HG02981 (cell line): ENCODE measurements around the gene PSD.

Experiments
- ATAC-seq: cut with Tn5 transposase; IDR thresholded peaks from one replicate; pipeline ENCODE4 v1.9.1; 2021; ENCODE audit warnings: mild to moderate bottlenecking, moderate library complexity; ENCODE audit not compliant: unreplicated experiment

Gene PSD

DNA sequence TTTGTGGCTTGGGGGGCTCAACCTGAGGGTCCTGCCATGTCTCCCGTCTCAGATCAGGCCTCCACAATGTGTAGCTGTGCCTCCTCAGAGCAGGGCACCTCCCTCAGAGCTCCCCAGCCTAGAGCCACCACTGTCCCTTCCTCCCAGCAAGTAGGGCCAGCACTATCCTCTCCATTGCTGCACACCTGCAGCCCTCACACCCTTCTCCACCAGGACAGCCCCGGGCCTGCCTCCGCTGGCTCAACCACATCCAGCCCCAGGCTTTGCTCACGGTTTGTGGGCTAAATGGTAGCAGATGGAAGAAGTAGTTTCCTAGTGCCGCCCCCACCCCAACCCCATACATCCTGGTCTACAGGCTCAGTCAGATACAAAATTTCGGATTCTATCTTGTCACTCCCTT lies 13.0 kb downstream of the PSD start:
- no peak for ATAC-seq

DNA sequence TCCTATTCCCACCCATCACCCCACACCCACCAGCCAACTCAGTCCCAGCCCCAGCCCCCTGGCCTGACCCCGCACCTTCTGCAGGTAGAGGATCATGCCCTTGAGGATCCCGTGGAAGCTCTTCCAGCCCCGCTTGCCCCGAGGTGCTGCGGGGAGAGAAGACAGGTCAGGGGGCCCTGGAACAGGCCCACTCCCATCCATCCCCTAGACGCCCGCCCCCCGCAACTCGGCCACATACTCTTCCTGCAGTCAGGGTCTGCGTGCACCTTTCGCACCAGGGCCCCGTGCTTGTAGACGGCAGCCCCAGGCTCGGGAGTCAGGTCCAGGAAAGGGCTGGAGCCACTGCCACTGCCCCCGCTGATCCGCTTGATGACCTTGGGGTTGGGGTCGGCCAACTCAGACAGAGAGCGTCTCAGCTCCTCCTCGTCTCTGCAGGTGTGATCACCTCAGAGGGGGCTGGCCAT lies 13.4 kb downstream of the PSD start:
- ATAC-seq: no peak

DNA sequence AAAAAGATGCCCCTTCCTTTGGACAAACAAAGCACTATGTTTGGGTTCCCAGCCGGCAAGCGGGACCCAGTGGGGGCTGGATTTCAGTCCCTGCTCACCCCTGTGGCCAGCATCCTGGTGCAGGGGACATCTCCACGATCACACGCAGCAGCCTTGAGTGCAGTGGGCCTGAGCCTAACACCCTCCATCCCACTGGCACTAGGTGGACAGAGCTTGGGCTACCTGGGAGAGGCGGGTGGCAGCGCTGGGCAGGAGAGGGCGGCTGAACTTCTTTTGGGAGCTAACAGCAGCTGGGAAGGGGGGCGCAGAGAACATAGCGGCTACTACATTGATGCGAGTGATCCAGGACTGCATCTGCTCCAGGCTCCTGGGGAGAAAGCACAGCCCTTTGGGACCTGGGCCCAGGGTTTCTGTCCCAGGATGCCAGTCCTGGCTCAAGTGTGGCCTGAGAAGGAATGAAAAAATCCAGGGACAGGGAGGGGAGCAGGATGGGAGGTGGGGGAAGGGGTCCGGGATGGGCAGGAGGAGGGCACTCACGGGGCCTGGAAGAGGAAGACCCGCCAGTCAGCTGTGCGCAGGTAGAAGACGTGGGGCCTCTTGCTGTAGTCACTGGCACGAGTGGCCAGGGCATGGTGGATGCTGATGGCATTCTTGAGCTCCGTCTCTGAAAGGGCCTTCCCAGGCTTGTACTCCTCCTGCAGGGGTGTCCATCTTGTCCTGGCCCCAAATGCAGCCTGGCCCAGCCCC lies 14.1 kb downstream of the PSD start:
- no peak for ATAC-seq

DNA sequence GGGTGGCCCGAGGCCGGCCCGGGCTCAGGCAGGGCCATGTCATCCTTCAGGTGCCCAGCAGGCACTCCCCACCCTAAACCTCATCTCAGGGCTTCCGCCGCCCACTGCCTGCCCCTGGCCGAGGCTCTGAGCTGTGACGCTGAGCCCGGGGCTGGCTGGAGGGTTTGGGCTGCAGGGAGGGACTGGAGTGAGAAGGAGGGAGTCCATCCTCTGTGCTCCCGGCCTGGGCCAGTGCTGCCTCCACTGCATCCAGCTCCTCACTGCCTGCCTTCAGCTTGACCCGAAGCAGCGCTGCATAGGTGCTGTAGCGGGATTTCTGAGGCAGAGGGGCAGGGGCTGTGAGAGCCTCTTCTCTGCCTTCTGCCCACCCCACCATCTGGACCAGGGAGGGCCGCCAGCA lies 15.5 kb downstream of the PSD start:
- ATAC-seq: no peak

DNA sequence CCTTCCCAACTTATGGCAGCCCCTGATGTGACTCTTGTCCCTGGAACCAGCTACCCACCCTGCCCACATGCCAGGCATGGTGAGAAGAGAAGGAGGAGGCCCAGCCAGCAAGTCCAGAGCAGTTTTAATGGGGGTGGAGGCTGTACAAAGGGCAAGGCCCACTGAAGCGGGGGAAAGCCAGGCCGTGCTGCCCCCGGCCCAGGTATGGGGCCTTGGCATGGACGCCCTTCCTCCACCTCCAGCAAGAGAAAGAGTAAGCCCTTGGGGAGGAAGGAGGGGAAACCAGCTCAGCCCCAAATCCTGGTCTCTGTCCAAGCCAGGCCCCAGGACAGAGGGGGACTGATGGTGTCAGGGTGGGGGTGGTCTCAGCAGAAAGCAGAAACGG lies 16.1 kb downstream of the PSD start:
- ATAC-seq: no peak

DNA sequence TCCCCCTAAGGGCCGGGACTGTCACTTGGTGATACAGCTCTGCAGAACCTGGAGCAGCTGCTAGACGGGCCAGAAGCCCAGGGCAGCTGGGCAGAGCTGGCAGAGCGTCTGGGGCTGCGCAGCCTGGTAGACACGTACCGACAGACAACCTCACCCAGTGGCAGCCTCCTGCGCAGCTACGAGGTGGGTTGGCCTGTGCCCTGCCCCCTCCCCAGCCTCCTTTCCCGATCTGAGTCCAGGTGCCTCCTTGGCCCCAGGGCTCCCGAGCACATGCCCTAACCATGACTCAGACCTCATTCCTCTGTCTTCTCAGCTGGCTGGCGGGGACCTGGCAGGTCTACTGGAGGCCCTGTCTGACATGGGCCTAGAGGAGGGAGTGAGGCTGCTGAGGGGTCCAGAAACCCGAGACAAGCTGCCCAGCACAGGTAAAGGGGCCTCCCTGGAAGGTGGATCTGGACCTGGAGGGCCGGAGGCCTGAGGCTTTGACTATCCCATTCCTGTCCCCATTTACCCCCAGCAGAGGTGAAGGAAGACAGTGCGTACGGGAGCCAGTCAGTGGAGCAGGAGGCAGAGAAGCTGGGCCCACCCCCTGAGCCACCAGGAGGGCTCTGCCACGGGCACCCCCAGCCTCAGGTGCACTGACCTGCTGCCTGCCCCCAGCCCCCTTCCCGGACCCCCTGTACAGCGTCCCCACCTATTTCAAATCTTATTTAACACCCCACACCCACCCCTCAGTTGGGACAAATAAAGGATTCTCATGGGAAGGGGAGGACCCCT lies 16.7 kb downstream of the PSD start:
- no peak for ATAC-seq

DNA sequence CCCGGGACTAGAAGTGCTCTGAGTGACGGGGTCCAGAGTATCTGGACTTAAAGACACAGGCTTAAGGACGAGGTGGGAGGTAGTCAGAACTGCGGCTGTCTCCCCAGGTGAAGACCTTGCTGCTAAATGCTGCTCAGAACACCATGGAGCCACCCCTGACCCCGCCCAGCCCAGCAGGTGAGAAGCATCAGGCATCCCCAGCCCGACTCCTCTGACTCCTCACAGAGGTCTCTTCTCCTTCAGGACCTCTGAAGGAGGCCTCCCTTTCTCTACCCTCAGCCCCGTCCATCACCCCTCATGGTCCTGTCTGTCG lies 17.3 kb downstream of the PSD start:
- ATAC-seq: no peak

DNA sequence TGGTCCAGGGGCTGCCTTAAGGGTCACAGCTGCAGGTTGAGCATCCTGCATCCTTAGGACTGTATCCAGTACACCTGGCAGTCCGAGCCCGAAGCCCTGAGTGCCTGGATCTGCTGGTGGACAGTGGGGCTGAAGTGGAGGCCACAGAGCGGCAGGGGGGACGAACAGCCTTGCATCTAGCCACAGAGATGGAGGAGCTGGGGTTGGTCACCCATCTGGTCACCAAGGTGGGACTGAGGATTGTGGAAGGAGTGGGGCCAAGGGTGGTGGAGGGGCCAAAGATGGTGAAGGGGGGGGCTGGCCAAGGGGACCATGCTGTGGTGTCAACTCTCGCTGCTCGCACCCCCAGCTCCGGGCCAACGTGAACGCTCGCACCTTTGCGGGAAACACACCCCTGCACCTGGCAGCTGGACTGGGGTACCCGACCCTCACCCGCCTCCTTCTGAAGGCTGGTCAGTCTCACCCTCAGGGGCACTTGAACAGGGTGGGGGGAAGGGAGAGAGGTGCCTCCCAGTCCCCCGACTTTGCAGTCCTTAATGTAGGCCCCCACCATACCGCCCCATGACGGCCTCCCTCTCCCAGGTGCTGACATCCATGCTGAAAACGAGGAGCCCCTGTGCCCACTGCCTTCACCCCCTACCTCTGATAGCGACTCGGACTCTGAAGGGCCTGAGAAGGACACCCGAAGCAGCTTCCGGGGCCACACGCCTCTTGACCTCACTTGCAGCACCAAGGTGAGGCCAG lies 17.8 kb downstream of the PSD start:
- ATAC-seq: no peak

DNA sequence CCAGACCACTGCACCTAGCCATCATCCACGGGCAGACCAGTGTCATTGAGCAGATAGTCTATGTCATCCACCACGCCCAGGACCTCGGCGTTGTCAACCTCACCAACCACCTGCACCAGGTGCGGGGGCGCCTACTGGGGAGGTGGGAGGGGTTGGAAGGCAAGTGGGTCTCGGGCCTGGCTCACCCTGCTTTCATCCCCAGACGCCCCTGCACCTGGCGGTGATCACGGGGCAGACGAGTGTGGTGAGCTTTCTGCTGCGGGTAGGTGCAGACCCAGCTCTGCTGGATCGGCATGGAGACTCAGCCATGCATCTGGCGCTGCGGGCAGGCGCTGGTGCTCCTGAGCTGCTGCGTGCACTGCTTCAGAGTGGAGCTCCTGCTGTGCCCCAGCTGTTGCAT lies 18.5 kb downstream of the PSD start:
- no peak for ATAC-seq

DNA sequence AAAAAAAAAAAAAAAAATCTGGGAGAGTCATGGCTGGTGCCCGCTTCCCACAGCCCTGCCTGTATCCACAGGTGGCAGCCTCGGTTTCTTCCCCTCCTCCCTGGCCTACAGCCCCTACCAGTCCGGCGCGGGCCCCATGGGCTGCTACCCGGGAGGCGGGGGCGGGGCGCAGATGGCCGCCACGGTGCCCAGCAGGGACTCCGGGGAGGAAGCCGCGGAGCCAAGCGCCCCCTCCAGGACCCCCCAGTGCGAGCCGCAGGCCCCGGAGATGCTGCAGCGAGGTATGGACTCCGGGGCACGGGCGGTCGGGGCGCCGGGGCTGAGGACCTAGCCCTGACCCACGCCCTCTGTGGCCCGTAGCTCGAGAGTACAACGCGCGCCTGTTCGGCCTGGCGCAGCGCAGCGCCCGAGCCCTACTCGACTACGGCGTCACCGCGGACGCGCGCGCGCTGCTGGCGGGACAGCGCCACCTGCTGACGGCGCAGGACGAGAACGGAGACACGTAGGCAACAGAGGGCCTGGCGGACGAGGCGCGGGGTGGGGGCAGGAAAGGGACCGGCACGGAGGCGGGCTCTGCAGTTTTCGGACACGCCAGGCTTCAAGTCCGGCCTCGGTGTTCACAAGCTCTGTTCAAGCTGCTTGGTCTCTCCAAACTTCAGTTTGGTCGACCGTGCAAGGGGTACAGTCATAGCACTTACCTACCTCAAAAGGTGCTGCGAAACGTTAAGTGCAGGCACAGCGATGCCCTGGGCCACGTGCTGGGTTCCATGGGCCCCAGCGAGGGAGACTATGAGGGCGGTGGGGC lies 19.2 kb downstream of the PSD start:
- ATAC-seq: peak; percentile 47

DNA sequence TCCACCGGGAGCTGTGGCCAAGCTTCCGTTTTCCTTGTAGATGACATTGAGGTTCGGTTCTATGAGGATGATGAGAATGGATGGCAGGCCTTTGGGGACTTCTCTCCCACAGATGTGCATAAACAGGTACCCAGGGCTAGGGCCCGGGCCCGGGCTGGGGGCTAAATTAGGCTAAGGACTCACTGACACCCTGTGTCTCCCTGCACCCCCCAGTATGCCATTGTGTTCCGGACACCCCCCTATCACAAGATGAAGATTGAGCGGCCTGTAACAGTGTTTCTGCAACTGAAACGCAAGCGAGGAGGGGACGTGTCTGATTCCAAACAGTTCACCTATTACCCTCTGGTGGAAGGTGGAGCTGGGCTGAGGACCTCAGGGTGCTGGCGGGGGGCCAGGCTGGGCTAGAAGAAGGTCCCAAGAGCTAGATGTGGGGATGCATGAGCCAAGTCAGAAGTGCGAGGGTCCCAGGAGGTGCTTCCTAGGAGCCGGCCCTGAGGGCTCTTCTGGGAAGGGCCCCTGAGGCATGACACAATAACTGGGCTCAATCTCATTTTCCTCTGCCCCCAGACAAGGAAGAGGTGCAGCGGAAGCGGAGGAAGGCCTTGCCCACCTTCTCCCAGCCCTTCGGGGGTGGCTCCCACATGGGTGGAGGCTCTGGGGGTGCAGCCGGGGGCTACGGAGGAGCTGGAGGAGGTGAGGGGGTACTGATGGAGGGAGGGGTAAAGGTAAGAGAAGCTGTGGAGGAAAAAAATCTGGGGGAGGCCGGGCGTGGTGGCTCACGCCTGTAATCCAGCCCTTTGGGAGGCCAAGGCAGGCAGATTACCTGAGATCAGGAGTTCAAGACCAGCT lies 20.2 kb downstream of the PSD start:
- ATAC-seq: no peak

DNA sequence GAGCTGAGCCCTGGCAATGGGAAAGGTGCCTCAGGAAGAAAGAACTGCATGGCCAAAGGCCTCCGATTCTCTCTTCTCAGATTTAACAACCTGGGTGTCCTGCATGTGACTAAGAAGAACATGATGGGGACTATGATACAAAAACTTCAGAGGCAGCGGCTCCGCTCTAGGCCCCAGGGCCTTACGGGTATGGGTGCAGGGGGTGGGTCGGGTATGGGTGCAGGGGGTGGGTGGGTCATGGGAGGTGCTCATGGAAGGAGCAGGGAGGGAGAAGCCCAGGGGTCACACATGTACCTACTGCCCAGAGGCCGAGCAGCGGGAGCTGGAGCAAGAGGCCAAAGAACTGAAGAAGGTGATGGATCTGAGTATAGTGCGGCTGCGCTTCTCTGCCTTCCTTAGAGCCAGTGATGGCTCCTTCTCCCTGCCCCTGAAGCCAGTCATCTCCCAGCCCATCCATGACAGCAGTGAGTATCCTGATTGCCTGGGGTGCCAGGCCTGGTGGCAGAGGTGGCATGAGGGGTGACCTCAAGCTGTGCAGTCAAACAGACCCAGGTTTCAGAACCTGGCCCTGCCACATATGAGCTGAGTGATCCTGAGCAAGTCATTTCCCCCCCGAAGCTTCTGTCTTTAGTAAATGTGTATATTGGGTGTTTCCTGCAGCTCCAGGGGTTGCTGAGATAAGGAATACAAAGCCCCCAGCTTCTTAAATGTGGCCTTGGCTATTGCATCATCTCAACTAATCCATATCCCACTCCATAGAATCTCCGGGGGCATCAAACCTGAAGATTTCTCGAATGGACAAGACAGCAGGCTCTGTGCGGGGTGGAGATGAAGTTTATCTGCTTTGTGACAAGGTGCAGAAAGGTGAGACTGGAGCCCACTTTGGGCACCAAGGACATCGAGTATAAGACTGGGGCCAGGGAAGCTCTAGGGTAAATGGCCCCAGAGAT lies 21.1 kb downstream of the PSD start:
- no peak for ATAC-seq

DNA sequence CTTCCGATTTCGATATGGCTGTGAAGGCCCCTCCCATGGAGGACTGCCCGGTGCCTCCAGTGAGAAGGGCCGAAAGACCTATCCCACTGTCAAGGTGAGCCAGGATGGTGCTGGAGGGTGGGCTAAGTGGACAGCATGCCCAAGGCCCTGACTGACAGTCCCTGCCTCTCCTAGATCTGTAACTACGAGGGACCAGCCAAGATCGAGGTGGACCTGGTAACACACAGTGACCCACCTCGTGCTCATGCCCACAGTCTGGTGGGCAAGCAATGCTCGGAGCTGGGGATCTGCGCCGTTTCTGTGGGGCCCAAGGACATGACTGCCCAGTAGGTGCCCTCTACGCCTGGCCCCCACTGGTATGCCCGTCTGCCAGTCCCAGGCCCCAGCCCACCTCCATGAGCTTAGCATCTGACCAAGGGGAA lies 21.8 kb downstream of the PSD start:
- ATAC-seq: no peak

DNA sequence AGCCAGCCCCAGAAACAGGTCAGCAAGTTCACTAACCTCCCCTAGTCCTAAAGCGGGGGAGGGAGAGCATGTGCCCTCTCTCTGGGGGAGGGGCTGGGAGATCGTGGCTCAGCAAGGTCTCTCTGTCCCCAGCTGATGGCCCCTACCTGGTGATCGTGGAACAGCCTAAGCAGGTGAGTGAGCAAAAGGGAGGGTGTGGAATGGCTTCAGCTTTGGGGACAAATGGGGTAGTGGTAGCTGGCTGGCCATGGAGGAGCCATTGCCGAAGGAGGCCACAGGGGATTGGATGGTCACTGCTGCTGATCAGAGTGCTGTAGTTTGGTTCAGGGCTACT lies 22.3 kb downstream of the PSD start:
- no peak for ATAC-seq

DNA sequence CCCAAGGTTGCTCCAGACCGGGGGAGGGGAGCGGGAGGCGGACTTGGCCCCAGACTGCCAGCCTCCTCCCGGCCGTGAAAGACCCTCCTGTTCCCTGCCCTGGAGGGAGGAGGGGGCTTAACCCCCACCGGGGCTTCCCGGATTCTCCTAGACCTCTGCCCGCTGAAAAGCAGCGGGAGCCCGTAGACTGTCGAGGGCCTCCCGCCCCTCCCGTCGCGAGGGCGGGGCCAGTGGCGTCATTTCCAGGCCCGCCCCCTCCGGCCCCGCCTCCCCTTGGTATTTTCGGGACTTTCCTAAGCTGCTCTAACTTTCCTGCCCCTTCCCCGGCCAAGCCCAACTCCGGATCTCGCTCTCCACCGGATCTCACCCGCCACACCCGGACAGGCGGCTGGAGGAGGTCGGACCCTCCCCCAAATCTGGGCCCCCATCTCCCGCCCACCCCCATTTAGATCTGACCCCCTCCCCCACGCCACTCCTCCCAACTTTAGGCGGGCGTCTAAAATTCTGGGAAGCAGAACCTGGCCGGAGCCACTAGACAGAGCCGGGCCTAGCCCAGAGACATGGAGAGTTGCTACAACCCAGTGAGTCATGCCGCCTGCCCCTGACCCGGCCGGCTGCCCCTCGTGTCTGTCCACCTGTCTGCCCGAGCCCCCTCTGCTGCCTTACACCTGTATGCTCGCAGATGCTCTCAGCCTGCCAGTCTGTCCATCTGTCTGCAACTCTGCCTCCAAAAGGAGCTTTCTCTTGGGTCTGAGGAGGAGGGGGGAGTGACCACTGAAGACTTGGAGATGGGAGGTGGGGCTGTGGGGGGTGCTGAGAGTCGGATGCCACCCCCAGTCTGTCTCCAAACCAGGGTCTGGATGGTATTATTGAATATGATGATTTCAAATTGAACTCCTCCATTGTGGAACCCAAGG lies 22.9 kb downstream of the PSD start, which contains the start of gene NFKB2:
Gene NFKB2 (plus strand): TSS at position 306 of the 917 bp plus-strand sequence. CDS start 255 bp downstream, at position 561.
- ATAC-seq: peak; percentile 26

DNA sequence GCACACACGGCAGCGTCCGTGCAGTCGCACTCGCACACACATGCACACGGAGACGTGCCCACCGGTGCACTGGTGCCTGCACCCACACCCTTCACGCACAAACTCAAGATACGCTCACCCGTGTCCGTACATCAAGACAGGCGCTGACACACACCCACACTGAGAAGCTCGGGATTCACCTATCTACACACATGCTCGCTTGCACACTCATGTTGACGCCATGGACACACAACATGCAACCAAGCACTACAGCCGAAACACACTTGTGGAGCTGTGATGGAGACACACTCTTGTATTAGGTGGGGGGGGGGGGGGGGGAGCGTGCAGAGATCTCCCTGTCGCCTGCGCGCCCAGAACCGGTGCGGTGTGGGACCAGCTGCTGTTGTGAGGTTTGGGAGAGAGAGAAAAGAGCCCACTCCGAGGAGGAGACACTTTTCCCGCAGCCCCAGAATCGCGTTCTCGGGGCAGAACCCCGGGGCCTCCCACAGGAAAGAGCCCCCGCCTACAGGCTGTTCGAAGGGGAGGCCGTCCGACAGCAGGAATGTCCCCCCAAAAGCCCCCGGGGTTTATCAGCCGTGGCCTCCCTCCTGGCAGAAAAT lies 23.7 kb downstream of the PSD start:
- peak; percentile 1 for ATAC-seq

DNA sequence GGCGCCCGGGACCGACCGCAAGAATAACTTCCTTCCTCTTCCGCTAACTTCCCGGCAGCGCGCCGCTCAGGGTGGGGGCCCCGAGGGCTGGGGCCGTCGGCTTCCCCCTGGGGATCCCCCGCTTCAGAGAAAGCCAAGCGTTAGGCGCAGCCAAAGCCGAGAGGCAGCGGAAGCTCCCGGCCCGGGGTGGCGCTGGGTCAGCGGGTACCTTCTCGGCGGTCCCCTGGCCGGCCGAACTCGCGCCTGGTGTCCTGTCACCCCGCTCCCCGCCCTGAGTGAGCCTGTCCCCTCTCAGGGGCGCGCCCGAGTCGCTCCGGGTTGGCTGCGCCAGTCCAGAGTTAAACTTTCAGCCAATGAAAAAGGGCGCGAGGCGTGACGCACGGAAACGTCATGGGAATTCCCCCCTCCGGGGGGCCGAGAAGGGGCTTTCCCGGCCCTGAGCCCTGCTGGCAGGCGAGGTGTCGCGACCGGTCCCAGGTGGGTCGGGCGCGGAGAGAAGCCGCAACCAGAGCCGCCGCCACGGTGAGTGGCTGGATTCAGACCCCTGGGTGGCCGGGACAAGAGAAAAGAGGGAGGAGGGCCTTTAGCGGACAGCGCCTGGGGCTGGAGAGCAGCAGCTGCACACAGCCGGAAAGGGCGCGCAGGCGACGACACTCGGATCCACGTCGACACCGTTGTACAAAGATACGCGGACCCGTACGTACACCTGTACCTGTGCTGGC lies 24.3 kb downstream of the PSD start:
- ATAC-seq: peak; percentile 81
